H9 (cell line): ENCODE data around the gene SOX8. TPM values are rescaled to one million over a fixed set of nuclear protein-coding genes. Genes with fewer than 3 reads are reported as not detected.

Experiments
- DNase-seq: peaks from one replicate; pipeline ENCODE4 v3.0.0-alpha.2; 2017
- H2AFZ ChIP-seq: one replicate; pipeline ENCODE4 v1.6.1; 2013; ENCODE audit warnings: mild to moderate bottlenecking, low read length, control low read depth, moderate library complexity
- H2AK5ac ChIP-seq: 2 replicates; pipeline ENCODE4 v1.6.1; 2013; ENCODE audit warnings: low read length, control low read depth, mixed read lengths; ENCODE audit not compliant: insufficient read length
- H2BK120ac ChIP-seq: one replicate; pipeline ENCODE4 v1.6.1; 2013; ENCODE audit warnings: low read depth, mild to moderate bottlenecking, low read length, control low read depth, inconsistent platforms; ENCODE audit not compliant: poor library complexity, severe bottlenecking
- H2BK12ac ChIP-seq: 2 replicates; pipeline ENCODE4 v1.6.1; 2013; ENCODE audit warnings: low read length, control low read depth, mixed read lengths, low read depth; ENCODE audit not compliant: insufficient read length
- H2BK15ac ChIP-seq: 2 replicates; pipeline ENCODE4 v1.6.1; 2013; ENCODE audit warnings: low read depth, low read length, control low read depth
- H2BK20ac ChIP-seq: one replicate; pipeline ENCODE4 v1.6.1; 2013; ENCODE audit warnings: low read depth, mild to moderate bottlenecking, low read length, control low read depth, inconsistent platforms; ENCODE audit not compliant: poor library complexity, severe bottlenecking
- H2BK5ac ChIP-seq: 2 replicates; pipeline ENCODE4 v1.6.1; 2013; ENCODE audit warnings: low read length, control low read depth, mixed read lengths; ENCODE audit not compliant: insufficient read length
- H3K14ac ChIP-seq: 2 replicates; pipeline ENCODE4 v1.6.1; 2013; ENCODE audit warnings: low read length, control low read depth; ENCODE audit not compliant: insufficient read depth
- H3K18ac ChIP-seq: 2 replicates; pipeline ENCODE4 v1.6.1; 2013; ENCODE audit warnings: low read depth, mild to moderate bottlenecking, mixed read lengths, low read length, control low read depth; ENCODE audit not compliant: insufficient read length
- H3K23ac ChIP-seq: 2 replicates; pipeline ENCODE4 v1.6.1; 2013; ENCODE audit warnings: low read length, control low read depth, mixed read lengths, low read depth; ENCODE audit not compliant: insufficient read length
- H3K23me2 ChIP-seq: 2 replicates; pipeline ENCODE4 v1.6.1; 2013; ENCODE audit warnings: low read depth, mild to moderate bottlenecking, mixed read lengths, low read length, control low read depth; ENCODE audit not compliant: insufficient read length, poor library complexity, severe bottlenecking
- H3K27ac ChIP-seq: 2 replicates; pipeline ENCODE4 v1.5.1; 2013; ENCODE audit warnings: low read length, control low read depth, mixed read lengths, low read depth; ENCODE audit not compliant: insufficient read length
- H3K27me3 ChIP-seq: 2 replicates; pipeline ENCODE4 v1.6.1; 2013; ENCODE audit warnings: low read length, control low read depth, inconsistent platforms; ENCODE audit not compliant: insufficient read depth
- H3K4ac ChIP-seq: 2 replicates; pipeline ENCODE4 v1.6.1; 2013; ENCODE audit warnings: low read depth, mild to moderate bottlenecking, control low read depth, inconsistent platforms, low read length, moderate library complexity
- H3K4me1 ChIP-seq: 2 replicates; pipeline ENCODE4 v1.6.1; 2013; ENCODE audit warnings: low read length, control low read depth, inconsistent platforms; ENCODE audit not compliant: insufficient read depth
- H3K4me2 ChIP-seq: 2 replicates; pipeline ENCODE4 v1.6.1; 2013; ENCODE audit warnings: low read length, control low read depth, mixed read lengths; ENCODE audit not compliant: insufficient read length, insufficient read depth
- H3K56ac ChIP-seq: 2 replicates; pipeline ENCODE4 v1.6.1; 2013; ENCODE audit warnings: low read depth, mild to moderate bottlenecking, mixed read lengths, low read length, control low read depth; ENCODE audit not compliant: insufficient read length
- H3K79me1 ChIP-seq: 2 replicates; pipeline ENCODE4 v1.6.1; 2013; ENCODE audit warnings: low read depth, mild to moderate bottlenecking, moderate library complexity, low read length, control low read depth, inconsistent platforms; ENCODE audit not compliant: insufficient read depth, poor library complexity, severe bottlenecking
- H3K79me2 ChIP-seq: 2 replicates; pipeline ENCODE4 v1.6.1; 2013; ENCODE audit warnings: low read length, control low read depth, inconsistent platforms; ENCODE audit not compliant: insufficient read depth
- H3K9ac ChIP-seq: 2 replicates; pipeline ENCODE4 v1.6.1; 2013; ENCODE audit warnings: low read length, control low read depth, mixed read lengths; ENCODE audit not compliant: insufficient read length; ENCODE audit errors: extremely low read depth
- H3K9me3 ChIP-seq: one replicate; pipeline ENCODE4 v1.6.1; 2013; ENCODE audit warnings: low read depth, low read length, inconsistent platforms; ENCODE audit not compliant: control insufficient read depth
- H3T11ph ChIP-seq: one replicate; pipeline ENCODE4 v1.6.1; 2013; ENCODE audit warnings: mild to moderate bottlenecking, low read length, control low read depth, inconsistent platforms
- H4K20me1 ChIP-seq: one replicate; pipeline ENCODE4 v1.6.1; 2013; ENCODE audit not compliant: control insufficient read depth, insufficient read length, insufficient read depth
- H4K5ac ChIP-seq: 2 replicates; pipeline ENCODE4 v1.6.1; 2013; ENCODE audit warnings: low read depth, mild to moderate bottlenecking, mixed read lengths, low read length, control low read depth; ENCODE audit not compliant: insufficient read length
- H4K8ac ChIP-seq: replicated peaks from 2 replicates; pipeline ENCODE4 v1.6.1; 2013; ENCODE audit warnings: low read length, control low read depth, mixed read lengths, low read depth; ENCODE audit not compliant: insufficient read length
- H4K91ac ChIP-seq: 2 replicates; pipeline ENCODE4 v1.6.1; 2013; ENCODE audit warnings: low read depth, mild to moderate bottlenecking, moderate library complexity, mixed read lengths, low read length, control low read depth; ENCODE audit not compliant: insufficient read length
- H3K27ac Mint-ChIP-seq, 3 experiments: 2 replicates in 2 of 3; 3 replicates in 1 of 3; pipeline ENCODE4 v1.8.0; 2020 to 2021; ENCODE audit warnings: mixed read lengths in 3 of 3, mild to moderate bottlenecking in 1 of 3, moderate library complexity in 1 of 3
- H3K27me3 Mint-ChIP-seq: 2 replicates; pipeline ENCODE4 v1.8.0; 2021; ENCODE audit warnings: low read depth, mild to moderate bottlenecking, moderate library complexity, mixed read lengths
- H3K36me3 Mint-ChIP-seq, 3 experiments: 2 replicates in 2 of 3; 3 replicates in 1 of 3; pipeline ENCODE4 v1.8.0; 2020 to 2021; ENCODE audit warnings: low read depth in 3 of 3, mixed read lengths in 3 of 3; ENCODE audit not compliant: insufficient read depth in 1 of 3
- H3K4me1 Mint-ChIP-seq, 2 experiments: 2 replicates each; pipeline ENCODE4 v1.8.0; 2020; ENCODE audit warnings: mixed read lengths in 2 of 2
- H3K4me3 Mint-ChIP-seq, 2 experiments: 2 replicates in 1 of 2; 3 replicates in 1 of 2; pipeline ENCODE4 v1.8.0; 2020 to 2021; ENCODE audit warnings: mild to moderate bottlenecking in 2 of 2, mixed read lengths in 2 of 2, moderate library complexity in 1 of 2
- H3K9me3 Mint-ChIP-seq, 2 experiments: 2 replicates in 1 of 2; 3 replicates in 1 of 2; pipeline ENCODE4 v1.8.0; 2020; ENCODE audit warnings: mild to moderate bottlenecking in 2 of 2, mixed read lengths in 2 of 2, moderate library complexity in 1 of 2
- CTCF ChIP-seq: fragments of 200-600 bp; sonication (generic); conservative IDR thresholded peaks from 3 replicates; pipeline ENCODE4 v1.8.0; 2021; ENCODE audit warnings: antibody characterized with exemption, mild to moderate bottlenecking
- WGBS: extraction: QIAGEN DNeasy Blood & Tissue Kit; methylation state at CpG from one replicate; pipeline ENCODE4 v1.1.7; 2013; ENCODE audit warnings: missing lambda C conversion rate, low lambda C conversion rate, mixed read lengths; ENCODE audit not compliant: insufficient read length; ENCODE audit errors: extremely low coverage; 5-methylcytosine and 5-hydroxymethylcytosine counted together
- total RNA-seq: library from RNA; stranded (reverse); gene quantifications from 2 replicates; pipeline ENCODE4 v1.2.1, GENCODE V29; 2021

The SOX8 gene
- total RNA-seq, 1 experiment from 2014 or later: 8.9 TPM

- H3K27me3 Mint-ChIP-seq: peaks cover 29% of the 10 kb centered on the region
- peaks cover 12% of the 10 kb centered on the region; the same call in 1 of the 2 replicates for H3K27me3 ChIP-seq
- H4K20me1 ChIP-seq: no peaks in the 10 kb centered on the region
- H3K14ac ChIP-seq: no peak overlapping the region
- no peak overlapping the region for H2BK5ac ChIP-seq
- peaks cover 0 to 2% (median 0%) of the 10 kb centered on the region in 3 experiments; a peak in 2 of 7 replicates for H3K36me3 Mint-ChIP-seq
- H3K4me2 ChIP-seq: no peak overlapping the region
- no peak overlapping the region for H3K23ac ChIP-seq
- H4K91ac ChIP-seq: no peak overlapping the region
- H3K79me2 ChIP-seq: no peaks in the 10 kb centered on the region
- no peaks in the 10 kb centered on the region for H3K79me1 ChIP-seq
- H4K8ac ChIP-seq: no peak overlapping the region
- no peak overlapping the region for H3K4me3 Mint-ChIP-seq
- H3K27ac Mint-ChIP-seq: no peak overlapping the region
- no peak overlapping the region for H3K18ac ChIP-seq
- WGBS: no CpG with 5 or more reads among the region's 22 CpGs
- no peak overlapping the region for H2BK15ac ChIP-seq
- no peak for DNase-seq
- no peak overlapping the region for H3T11ph ChIP-seq
- peaks cover 10% of the 10 kb centered on the region for H3K23me2 ChIP-seq
- no peak overlapping the region for H2BK12ac ChIP-seq
- H4K5ac ChIP-seq: no peak overlapping the region
- TF ChIP-seq CTCF: no peak
- H3K9me3 ChIP-seq: no peaks in the 10 kb centered on the region
- H3K27ac ChIP-seq: no peak overlapping the region
- no peak overlapping the region for H3K4ac ChIP-seq
- H3K56ac ChIP-seq: no peak overlapping the region
- H2BK120ac ChIP-seq: no peak overlapping the region
- H3K9me3 Mint-ChIP-seq: no peaks in the 10 kb centered on the region
- H2AK5ac ChIP-seq: no peak overlapping the region
- H3K4me1 ChIP-seq: no peaks in the 10 kb centered on the region
- no peak overlapping the region for H3K9ac ChIP-seq
- no peak overlapping the region for H2BK20ac ChIP-seq
- peaks cover 3 to 8% of the 10 kb centered on the region in 2 experiments; a peak in 2 of 4 replicates for H3K4me1 Mint-ChIP-seq
- no peak overlapping the region for H2AFZ ChIP-seq
Observed at GRCh38 chr16:984121-984694, 2.6 kb downstream of the SOX8 start.
